B cell (primary cell): ENCODE data around the gene ACTR6.

Experiments
- CTCF ChIP-seq: fragments of 200-600 bp; IDR thresholded peaks from one replicate; pipeline ENCODE4 v1.8.0; 2022; ENCODE audit warnings: antibody characterized with exemption, mild to moderate bottlenecking
- EZH2 ChIP-seq: IDR thresholded peaks from 2 replicates; pipeline ENCODE4 v1.6.1; 2012; ENCODE audit warnings: borderline replicate concordance, low read depth, mild to moderate bottlenecking, moderate library complexity, low read length; ENCODE audit not compliant: insufficient read depth, poor library complexity, severe bottlenecking

- TF ChIP-seq CTCF = no peak
- TF ChIP-seq EZH2 = no peak
These were observed 57.5 kb downstream of the ACTR6 start for GRCh38 chr12:100258127-100258526.
